GM21825 (cell line): Measurements from ENCODE around the gene PLCB4.

Experiments used
- ATAC-seq: cut with Tn5 transposase; IDR thresholded peaks from one replicate; pipeline ENCODE4 v1.9.1; 2021; ENCODE audit warnings: mild to moderate bottlenecking, moderate library complexity; ENCODE audit not compliant: unreplicated experiment

PLCB4 gene

DNA sequence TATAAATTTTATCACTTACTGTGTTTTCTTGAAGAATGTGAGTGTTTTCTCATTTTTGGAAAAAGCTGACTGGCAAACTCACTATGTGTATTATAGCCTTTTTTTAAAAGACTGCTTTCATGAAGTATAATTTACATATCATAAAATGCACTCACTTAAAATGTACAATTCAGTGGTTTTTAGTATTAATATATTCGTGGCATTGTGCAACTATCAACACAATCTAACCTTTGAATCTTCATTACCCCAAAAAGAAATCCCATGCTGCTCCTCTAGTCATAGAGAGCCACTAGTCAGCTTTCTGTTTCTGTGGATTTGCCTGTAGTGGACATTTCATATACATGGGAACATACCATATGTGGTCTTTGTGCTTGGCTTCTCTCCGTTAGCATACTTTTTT lies 143.8 kb downstream of the PLCB4 start:
- no peak for ATAC-seq

DNA sequence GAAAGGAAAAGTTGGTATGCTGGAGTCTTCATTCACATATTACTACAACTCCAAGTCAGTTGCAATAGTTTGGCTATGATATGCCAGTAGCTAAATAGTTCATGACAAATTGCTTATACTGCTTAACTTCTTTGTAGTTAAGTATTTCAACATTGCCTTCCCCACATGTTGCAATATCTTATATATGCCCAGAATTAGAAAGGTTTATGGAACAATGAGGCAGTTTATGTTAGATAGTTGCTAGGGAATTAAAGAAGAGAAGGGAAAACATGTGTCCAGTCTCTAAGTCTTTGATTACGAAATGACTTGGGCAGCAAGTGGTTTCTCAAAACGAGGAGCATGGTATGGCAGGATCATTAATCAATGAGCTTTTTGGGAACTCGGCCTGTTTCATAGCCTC lies 145.8 kb downstream of the PLCB4 start:
- ATAC-seq, result no peak

DNA sequence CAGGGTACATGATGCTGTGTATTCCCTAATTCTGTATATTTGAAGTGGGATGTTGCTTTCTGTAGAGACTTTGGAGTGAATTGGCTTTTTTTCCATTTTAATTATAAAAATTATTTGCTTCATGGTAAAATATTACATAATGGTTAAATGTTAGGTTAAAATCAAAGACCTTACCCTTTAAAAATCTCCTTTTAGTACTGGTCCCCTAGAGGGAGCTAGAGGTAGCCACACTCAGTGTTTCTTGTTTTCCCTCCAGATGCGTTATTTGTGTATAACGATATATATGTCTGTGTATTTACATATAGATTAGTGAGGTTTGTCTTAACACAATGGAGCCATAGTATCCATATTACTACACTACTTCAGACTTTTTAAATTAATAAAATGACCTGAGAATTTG lies 146.7 kb downstream of the PLCB4 start:
- ATAC-seq, result no peak

DNA sequence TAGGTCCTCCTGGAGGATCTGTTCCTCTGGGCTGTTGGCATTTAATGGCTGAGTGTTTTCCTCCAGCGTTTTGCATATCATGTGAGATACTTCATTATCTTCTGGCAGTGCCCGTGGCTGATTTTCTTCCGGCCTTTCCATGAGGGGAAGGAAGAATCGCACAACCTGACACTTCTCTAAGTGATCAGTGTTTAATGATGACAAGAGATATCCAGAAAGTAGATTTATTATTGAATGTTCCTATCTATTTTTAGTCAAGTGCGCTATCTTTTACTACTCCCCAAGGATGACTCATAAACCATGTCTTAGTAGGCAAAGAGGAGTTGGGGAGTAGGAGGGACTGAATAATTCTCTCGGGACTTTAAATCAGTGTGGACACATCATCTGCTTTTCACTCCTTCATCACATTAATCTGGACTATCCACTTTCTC lies 149.7 kb downstream of the PLCB4 start:
- ATAC-seq, result no peak

DNA sequence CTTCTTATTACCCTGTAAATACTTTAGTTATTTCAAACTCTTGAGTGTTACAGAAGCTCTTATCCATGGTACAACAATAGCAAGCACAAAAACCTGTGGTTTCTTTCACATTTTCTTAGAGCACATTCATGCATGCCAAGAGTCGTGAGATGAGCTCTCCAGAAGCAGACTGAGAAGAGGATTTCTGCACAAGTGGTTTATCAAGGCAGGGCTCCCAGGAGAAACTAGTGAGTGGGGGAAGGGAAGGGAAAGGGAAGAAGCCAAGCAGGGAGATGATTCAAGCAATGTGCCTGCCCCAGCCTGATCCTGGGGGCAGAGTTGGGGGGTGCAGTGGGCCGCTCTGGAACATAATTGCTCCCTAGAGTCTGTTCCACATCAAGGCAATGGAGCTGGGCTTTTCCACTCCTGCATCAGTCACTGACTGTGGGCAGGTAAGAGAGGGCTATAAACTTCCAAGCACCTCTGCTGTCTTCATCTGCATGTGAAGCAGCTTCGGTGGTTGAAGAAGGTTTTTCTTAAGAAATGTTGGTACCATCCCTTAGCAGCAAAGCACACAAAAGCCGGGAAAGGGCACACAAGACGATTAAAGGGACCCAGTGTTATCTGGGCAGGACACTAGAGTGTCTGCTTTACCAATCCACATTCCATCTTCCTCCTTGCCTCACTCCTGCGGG lies 152.1 kb downstream of the PLCB4 start:
- no peak for ATAC-seq

DNA sequence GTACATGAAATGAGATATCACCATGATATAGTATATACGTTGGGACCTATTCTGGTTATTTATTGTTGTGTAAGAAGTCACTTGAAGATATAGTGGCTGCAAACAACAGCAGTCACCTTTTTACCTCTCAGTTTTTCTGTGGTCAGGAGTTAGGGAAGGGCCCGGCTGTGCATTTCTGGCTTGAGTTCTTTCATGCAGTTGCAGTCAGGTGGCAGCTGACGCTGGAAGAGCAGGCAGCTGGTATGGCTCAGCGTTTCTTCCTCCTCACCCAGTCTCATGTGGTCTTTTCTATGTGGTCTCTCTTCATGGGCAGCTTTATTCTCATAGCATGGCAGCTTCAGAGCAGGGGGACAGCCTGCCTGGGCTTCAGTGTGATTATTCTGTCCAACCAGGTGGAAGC lies 154.4 kb downstream of the PLCB4 start:
- no peak for ATAC-seq

DNA sequence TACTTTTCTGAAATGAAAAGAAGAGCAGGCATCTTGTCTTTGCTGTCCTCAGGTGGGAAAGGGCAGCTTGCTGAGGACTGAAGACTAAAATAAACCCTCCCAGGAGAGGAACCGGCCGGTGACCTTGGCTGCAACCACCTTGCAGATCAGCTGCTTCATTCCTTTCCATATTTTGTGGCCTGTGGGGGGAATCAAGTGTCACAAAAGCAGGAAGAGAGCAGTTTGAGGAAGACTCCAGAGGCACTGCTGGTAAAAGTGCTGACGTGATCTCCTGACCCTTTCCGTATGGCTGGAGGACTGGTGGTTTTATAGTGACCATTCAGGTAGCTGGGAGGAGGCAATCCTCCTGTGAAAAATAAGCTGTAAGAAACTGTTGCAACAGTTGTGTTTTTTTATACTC lies 157.0 kb downstream of the PLCB4 start:
- no peak for ATAC-seq

DNA sequence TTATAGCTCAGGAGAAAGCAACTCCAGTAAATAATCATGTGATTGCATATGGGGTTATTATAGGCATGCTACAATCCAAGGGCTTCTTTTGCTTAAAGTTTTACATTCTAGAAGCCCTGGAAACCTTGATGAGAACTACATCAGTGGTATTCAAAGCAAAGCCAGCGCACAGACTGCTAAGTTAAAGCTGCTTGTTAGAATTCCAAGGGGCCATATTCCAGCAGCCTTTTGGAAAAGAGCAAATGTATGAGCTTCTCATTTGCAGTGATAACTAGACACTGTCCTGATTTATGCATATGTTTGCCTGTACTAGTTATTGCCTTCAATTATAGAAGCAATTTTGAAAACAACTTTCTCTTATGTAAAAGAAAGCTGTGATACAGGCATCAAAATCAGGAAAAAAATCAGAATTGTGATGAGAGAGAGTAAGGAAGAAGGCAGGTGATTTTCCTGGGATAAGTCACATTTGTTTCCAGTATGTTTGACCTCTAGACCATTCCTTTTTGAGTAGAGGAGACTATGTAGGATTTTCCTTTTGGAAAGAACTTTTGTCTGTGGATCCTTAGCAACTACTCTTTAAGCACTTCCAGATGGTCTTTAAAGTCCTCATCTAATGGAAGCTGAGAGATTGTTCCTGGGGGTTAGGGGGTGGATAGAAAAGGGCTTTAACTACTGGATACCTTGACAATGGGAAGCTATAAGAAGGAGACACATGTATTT lies 159.2 kb downstream of the PLCB4 start:
- no peak for ATAC-seq

DNA sequence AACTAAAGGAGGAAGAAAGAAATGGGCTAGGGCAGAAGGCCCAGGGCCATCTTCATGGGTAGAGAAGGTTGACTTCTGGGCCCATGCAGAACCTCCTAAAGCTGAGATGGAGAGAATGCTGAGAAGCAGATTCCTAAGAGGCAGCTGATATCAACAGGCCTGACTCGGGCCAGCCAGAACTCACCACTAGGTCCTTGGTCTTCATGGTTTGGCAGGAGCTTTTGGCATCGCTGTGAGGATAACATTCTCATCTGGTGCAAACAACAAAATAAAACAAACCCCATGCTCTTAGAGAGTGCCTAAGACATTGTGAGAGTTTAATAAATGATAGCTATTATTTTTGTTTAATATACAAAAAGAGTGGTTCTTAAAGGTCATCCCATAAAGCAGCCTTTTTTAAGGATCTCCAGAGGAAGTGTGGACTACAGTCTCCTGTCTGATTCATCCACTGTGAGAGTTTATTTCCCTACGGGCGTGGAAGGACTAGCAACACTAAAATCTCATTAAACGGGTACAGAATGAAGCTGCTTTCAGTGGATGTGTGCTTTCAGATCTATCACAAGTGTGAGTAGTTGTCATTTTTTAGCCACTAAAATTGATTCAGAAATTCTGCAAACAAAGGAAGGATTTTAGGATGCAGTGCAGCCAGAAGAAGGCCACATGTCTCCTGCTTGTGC lies 160.0 kb downstream of the PLCB4 start:
- no peak for ATAC-seq

DNA sequence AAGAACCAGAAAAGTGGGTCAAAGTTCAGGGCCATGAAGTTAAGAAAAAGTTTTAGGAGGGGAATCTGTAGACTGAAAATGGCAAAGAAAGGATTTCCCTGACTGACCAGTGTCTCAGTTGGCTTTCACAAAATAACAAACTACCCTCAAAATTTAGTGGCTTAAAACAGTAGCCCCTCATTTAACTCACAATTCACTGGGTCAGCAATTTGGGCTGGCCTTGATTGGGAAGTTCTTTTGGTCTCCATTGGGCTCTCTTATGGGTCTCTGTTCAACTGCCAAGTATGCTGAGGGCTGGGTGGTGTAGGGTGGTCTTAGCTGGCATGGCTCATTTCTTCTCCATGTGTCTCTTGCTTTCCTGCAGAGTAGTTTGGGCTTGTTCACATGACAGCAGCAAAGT lies 161.5 kb downstream of the PLCB4 start:
- ATAC-seq, result no peak

DNA sequence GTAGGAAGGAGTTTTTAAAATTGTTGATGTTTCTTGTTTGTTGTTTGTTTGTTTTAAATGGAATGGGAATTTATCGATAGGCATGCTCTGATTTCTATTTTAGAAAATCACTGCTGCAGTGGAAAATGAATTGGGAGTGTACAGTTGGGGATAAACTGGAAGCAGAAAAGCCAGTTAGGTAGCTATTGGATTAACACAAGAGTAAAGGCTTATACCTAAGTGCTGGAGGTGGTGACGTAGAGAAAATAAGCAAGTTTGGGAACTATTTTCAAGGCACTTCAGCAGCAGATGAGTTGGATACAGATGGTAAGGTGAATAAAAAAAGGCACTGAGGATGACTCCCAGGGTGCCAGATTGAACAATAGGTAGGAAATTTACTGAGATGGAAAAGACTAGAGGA lies 164.9 kb downstream of the PLCB4 start:
- no peak for ATAC-seq

DNA sequence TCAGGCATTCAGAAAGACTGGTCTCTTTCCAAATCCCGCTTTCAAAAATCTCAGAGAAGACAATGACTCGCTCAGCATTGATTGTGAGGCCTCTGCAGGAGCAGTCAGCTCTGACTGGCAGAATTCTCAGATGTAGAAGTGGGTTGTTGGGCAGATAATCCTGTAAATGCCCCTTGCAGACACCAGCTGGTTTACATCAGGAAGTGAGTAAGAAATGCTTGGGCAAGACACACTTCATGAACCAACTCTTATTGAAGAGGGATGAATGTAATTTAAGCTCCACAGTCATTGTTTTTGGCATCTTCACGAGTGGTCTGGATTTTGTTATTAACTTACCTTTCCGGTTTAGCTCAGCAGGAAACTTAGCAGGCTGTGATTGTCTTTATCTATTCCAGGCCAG lies 166.6 kb downstream of the PLCB4 start:
- ATAC-seq, result no peak

DNA sequence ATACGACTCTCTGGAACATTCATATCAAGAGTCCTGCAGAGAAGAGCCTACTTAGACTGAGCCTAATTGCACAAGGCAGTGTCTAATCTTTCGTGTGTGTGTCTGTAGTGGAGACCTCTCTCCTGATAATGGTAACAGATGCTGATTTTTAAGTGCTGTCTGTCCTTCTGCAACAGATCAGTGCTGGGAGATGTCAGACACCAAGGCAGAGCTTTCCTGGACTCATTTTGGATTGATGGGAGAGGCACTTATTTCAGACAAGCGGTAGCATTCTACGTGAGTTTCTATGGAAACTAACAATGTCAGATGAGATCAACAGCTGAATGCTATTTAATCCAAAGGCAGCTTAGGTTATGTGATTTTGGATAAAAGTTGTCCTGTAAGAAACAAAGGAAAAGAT lies 167.6 kb downstream of the PLCB4 start:
- ATAC-seq, result no peak

DNA sequence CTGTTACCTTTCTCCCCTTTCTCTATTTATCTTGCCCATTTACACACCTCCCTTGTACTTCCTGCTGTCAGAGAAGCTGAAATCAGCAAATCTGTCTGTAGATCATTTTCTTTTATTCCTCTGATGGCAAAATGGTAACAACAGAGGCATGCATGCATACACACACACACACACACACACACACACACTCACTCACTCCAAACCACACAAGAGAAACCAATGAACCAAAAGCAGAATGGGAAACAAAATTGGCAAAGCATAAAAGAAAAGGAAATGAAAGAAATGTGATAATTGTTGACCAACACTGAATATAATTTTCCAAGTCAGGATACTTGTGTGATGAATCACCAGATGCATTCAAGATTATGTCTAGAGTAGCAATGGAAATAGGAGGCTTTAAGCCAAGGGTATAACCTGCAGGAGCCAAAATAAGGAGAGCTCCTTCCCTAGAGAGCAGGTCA lies 172.4 kb downstream of the PLCB4 start:
- no peak for ATAC-seq

DNA sequence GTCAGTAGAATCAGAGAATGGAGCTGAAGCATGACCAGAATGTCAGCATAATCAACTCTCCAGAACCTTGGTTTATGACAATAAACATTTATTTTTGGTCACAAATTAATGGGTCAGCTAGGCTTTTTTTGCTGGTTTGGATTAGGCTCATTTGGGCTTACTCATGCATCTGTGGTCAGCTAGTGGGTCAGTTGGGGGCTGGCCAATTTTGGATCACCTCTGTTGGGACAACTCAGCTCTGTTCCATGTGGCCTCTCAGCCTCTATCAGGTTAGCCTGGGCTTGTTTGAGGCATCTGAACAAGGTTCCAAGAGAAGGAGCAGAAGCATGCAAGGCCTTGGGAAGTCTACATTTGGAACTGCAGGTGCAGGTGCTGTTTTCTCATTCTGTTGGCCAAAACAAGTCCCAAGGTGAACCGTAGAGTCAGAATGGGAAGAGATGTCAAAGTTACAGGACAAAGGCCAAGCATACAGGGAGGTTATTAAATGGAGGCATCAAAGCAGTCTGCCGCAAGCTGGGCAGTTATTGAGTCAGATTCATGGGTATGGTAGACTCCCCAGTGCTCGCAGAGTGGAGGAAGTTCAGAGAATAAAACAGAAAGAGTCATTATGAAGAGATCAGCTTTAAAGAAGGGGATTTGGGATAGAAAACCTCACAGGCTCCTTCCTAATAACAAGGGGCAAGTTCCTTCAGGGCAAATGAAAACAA lies 173.0 kb downstream of the PLCB4 start:
- ATAC-seq, result no peak

DNA sequence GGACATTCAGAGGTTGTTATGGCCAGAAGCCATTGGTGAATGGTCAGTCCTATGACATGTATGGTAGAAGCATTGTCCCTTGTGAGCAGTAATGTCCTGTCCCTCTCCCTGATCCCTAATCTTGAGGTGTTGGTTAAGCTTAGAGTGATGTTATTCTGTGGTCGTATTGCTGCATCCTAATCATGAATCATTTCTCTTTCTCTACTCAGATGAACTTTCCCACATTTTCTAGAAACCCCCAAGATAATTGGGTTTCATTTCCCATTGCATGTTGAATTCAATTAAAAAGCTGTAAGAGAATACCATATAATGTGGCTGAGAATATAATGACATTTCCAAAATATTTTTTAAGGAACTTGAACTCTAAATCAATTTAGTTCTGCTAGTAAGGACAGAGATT lies 175.1 kb downstream of the PLCB4 start:
- no peak for ATAC-seq

DNA sequence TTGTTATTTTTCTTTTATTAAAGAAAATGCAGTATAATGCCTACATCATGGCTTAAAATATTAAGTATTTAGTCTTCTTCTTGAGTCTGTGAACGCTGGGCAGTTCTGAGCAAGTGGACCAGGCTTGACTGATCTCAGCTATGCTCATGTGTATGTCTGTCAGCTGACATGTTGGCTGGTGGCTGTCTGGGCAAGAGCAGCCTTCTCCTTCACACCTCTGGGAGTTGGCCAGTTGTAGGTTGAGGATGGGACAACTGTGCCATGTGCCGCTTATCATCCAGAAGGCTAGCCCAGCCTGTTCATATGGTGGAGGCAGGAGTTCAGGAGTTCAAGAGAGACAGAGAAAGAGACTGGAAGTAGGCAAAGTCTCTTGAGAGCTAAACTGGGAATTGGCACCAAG lies 175.9 kb downstream of the PLCB4 start:
- ATAC-seq, result no peak

DNA sequence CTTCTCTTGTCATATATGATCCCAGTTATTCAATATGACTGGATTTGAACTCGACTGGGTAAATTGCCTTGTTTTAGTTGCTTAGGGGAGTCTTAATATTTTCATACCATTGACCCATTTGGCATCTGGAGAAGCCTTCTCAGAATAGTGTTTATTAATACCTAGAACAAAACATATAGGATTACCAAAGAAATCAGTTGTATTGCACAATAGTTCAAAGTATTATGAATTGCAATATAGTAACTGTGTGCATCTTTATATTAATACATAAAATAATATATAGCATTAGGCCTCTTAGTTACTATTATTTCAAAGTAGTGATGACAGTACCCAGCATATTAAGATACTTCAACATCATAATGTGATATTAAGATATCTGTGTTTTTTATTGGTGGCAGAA lies 177.8 kb downstream of the PLCB4 start:
- ATAC-seq, result no peak

DNA sequence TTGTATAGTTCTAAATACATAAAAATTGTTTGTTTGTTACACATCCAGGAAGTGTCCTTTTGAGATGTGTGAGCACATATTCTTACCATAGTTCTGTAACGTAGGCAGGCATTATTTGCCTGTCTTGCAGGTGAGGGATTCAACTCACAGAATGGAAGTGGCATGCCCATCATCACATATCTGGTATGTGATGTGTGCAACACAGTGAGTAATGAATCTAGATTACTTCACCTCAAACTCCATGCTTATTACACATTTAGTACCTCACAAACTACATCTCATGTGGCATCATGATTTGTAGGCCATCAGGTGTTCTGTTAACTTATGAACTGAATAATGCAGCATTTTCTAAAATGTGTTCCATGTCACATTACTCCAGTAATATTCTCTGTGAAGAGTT lies 181.6 kb downstream of the PLCB4 start:
- no peak for ATAC-seq

DNA sequence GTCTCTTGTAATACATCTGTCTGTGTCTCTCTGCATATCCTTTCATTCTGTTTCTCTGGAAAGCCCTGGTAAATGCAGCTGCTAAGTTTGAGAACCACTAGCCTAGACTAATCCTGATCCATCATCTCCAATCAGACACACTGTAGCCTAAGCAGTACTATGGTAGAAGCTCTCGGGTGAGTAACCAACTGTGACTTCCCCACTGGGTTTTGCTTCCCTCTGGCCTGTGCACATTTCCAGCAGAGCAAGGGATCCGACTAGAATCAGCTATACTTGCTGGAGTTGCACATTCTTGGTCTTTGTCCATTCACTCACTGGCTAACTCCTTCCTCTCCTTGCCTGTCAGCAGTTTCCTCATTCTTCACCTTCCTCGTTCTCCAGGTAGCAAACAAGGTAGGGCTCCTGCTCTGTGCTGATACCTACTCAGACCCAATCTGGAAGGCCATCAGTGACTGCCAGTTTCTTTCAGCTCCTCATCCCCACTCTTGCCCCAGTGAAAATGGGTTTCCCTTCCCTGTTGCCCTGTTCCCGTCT lies 184.2 kb downstream of the PLCB4 start:
- ATAC-seq, result no peak

DNA sequence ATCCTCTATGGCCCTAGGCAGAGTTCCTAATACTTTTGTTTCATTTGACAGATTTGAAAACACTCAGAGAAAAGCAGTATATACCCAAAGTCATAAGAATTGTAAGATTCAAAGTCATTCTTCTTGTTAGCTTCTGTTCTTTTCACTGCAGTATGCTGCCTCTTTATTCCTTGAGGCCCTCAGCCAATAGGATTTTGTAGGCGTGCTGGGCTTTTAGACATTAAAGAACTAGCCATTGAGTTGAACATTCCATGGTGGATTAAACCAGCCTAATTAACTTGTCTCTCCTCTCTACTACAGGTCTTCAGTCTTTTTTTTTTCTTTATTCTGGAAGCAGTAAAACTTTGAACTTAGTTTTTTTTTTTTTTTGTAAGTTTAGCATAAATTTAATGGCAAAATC lies 186.3 kb downstream of the PLCB4 start:
- no peak for ATAC-seq
